Measurements from ENCODE around the gene CACNA1S. TPM values are rescaled to one million over a fixed set of nuclear protein-coding genes. Genes with fewer than 3 reads are reported as not detected.

The CACNA1S gene
- total RNA-seq, 1 experiment from 2014 or later = 0.02 TPM

DNA sequence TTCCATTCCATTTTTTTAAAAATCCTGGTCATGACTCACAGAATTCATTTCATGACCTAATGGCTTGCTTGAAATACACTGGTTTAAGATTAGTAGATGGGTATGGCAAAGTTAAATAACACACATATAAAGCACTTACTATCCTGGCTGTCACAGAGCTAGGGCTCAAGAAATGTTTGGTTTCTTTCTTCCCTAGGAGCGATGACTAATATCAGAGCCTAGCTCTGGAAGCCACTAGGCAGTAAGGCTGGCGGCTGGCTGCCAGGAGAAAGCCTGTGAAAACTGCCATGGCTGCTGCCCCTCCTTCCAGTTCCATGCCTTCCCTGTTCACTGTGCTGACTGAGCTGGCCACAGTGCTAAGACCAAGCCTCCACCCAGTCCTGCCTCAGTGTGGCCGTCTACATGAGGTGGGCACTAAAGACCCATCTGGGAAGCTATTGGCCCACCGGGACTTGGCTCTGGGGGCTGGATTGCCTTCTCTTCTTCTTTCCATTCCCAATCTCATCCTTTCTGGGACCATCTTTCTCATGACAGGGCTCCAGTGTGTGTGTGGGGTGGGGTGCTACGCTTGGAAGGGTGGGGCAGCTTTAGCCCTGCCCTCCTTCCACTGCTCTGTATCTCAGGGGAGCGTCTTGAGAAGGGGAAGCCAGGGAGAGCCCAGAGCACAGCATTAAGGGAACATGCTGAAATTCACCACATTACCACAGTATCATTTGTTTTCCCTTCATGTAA, 25.5 kb upstream of the CACNA1S start:
- Mint-ChIP-seq H3K27me3 (ENCODE audit: low read depth) (no peaks in the 10 kb centered on the region; the same call in 1 of the 2 replicates), H3K9me3 (0 out of 2 replicates have a peak, but pooled peaks cover 3% of the 10 kb centered on the region), H3K27ac (no peak overlapping the region), H3K36me3 (peaks cover 42% of the 10 kb centered on the region), H3K4me1 (no peaks in the 10 kb centered on the region), H3K4me3 (no peak overlapping the region)
- POLR2A ChIA-PET = no interaction called here
- no peak for TF ChIP-seq JAZF1 (CRISPR knock-in tag; IDR thresholded peaks at IDR 0.05)
- no peak for TF ChIP-seq GTF2I (CRISPR knock-in tag; conservative IDR thresholded peaks at IDR 0.05)
- no peak for TF ChIP-seq TP53 (CRISPR knock-in tag; IDR thresholded peaks at IDR 0.05)
- TF ChIP-seq, protein P1, sequence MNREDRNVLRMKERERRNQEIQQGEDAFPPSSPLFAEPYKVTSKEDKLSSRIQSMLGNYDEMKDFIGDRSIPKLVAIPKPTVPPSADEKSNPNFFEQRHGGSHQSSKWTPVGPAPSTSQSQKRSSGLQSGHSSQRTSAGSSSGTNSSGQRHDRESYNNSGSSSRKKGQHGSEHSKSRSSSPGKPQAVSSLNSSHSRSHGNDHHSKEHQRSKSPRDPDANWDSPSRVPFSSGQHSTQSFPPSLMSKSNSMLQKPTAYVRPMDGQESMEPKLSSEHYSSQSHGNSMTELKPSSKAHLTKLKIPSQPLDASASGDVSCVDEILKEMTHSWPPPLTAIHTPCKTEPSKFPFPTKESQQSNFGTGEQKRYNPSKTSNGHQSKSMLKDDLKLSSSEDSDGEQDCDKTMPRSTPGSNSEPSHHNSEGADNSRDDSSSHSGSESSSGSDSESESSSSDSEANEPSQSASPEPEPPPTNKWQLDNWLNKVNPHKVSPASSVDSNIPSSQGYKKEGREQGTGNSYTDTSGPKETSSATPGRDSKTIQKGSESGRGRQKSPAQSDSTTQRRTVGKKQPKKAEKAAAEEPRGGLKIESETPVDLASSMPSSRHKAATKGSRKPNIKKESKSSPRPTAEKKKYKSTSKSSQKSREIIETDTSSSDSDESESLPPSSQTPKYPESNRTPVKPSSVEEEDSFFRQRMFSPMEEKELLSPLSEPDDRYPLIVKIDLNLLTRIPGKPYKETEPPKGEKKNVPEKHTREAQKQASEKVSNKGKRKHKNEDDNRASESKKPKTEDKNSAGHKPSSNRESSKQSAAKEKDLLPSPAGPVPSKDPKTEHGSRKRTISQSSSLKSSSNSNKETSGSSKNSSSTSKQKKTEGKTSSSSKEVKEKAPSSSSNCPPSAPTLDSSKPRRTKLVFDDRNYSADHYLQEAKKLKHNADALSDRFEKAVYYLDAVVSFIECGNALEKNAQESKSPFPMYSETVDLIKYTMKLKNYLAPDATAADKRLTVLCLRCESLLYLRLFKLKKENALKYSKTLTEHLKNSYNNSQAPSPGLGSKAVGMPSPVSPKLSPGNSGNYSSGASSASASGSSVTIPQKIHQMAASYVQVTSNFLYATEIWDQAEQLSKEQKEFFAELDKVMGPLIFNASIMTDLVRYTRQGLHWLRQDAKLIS (CRISPR knock-in tag; IDR thresholded peaks at IDR 0.05; ENCODE audit: borderline replicate concordance) = no peak
- TF ChIP-seq, protein P2, sequence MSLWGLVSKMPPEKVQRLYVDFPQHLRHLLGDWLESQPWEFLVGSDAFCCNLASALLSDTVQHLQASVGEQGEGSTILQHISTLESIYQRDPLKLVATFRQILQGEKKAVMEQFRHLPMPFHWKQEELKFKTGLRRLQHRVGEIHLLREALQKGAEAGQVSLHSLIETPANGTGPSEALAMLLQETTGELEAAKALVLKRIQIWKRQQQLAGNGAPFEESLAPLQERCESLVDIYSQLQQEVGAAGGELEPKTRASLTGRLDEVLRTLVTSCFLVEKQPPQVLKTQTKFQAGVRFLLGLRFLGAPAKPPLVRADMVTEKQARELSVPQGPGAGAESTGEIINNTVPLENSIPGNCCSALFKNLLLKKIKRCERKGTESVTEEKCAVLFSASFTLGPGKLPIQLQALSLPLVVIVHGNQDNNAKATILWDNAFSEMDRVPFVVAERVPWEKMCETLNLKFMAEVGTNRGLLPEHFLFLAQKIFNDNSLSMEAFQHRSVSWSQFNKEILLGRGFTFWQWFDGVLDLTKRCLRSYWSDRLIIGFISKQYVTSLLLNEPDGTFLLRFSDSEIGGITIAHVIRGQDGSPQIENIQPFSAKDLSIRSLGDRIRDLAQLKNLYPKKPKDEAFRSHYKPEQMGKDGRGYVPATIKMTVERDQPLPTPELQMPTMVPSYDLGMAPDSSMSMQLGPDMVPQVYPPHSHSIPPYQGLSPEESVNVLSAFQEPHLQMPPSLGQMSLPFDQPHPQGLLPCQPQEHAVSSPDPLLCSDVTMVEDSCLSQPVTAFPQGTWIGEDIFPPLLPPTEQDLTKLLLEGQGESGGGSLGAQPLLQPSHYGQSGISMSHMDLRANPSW (CRISPR knock-in tag; conservative IDR thresholded peaks at IDR 0.05; ENCODE audit: low read depth) = no peak
- TF ChIP-seq, protein P3, sequence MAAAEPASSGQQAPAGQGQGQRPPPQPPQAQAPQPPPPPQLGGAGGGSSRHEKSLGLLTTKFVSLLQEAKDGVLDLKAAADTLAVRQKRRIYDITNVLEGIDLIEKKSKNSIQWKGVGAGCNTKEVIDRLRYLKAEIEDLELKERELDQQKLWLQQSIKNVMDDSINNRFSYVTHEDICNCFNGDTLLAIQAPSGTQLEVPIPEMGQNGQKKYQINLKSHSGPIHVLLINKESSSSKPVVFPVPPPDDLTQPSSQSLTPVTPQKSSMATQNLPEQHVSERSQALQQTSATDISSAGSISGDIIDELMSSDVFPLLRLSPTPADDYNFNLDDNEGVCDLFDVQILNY (CRISPR knock-in tag; IDR thresholded peaks at IDR 0.05) = no peak
- no peak for TF ChIP-seq PREB (CRISPR knock-in tag; IDR thresholded peaks at IDR 0.05; ENCODE audit: borderline replicate concordance)
- TF ChIP-seq ETV6 (CRISPR knock-in tag; IDR thresholded peaks at IDR 0.05) = no peak
- no peak for TF ChIP-seq CBFB (CRISPR knock-in tag; IDR thresholded peaks at IDR 0.05; ENCODE audit: low read depth)
- TF ChIP-seq NFE2L1 (CRISPR knock-in tag; IDR thresholded peaks at IDR 0.05) = no peak
- TF ChIP-seq, protein P4, sequence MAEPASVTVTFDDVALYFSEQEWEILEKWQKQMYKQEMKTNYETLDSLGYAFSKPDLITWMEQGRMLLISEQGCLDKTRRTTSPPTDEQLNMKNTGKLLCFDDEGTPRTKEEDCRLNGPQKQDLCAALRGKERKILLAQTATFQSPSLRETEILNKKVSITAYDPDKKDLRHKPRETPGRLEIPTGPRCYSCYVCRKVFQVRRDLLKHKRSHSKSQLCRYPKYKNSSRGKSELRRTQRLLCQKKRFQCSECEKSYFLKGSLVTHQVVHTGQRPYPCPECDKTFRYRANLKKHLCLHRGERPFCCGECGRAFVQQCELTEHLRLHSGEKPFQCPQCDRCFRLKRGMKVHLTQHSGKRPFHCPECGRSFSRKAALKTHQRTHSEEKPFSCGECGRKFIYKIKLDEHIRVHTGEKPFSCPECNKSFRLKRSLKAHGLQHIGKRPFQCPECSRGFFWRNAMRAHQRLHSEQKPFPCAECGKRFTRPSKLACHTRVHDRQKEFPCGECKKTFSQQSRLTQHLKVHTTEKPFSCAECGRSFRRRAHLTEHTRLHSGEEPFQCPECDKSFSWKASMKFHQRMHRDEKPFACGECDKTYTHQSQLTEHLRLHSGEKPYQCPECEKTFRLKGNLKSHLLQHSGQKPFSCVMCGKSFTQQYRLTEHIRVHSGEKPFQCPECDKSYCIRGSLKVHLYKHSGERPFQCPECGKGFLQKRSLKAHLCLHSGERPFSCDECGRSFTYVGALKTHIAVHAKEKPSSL (CRISPR knock-in tag; conservative IDR thresholded peaks at IDR 0.05) = no peak
- TF ChIP-seq NR3C1 (CRISPR knock-in tag; conservative IDR thresholded peaks at IDR 0.05; ENCODE audit: low read depth) = no peak
- TF ChIP-seq, protein P5, sequence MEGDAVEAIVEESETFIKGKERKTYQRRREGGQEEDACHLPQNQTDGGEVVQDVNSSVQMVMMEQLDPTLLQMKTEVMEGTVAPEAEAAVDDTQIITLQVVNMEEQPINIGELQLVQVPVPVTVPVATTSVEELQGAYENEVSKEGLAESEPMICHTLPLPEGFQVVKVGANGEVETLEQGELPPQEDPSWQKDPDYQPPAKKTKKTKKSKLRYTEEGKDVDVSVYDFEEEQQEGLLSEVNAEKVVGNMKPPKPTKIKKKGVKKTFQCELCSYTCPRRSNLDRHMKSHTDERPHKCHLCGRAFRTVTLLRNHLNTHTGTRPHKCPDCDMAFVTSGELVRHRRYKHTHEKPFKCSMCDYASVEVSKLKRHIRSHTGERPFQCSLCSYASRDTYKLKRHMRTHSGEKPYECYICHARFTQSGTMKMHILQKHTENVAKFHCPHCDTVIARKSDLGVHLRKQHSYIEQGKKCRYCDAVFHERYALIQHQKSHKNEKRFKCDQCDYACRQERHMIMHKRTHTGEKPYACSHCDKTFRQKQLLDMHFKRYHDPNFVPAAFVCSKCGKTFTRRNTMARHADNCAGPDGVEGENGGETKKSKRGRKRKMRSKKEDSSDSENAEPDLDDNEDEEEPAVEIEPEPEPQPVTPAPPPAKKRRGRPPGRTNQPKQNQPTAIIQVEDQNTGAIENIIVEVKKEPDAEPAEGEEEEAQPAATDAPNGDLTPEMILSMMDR (IDR thresholded peaks at IDR 0.05) = no peak
- TF ChIP-seq, protein P6, sequence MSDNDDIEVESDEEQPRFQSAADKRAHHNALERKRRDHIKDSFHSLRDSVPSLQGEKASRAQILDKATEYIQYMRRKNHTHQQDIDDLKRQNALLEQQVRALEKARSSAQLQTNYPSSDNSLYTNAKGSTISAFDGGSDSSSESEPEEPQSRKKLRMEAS (CRISPR knock-in tag; IDR thresholded peaks at IDR 0.05) = no peak
- TF ChIP-seq SMAD4 (CRISPR knock-in tag; IDR thresholded peaks at IDR 0.05) = no peak
- DNase-seq (ENCODE audit: low spot score) (no peak), ATAC-seq (no peak)
- CTCF ChIA-PET = interaction anchor here (1.0 to 1.3 kb wide), 4 partner anchors 11 to 158 kb away, joined by 4 to 10 read pairs (median 4); no protein-coding TSS in a partner anchor

Measured in WTC11 (cell line).